H1 (cell line): ENCODE results near the gene SBNO1. TPM values are rescaled to one million over a fixed set of nuclear protein-coding genes. Genes with fewer than 3 reads are reported as not detected.

Experiments
- CTCF ChIA-PET: fragments of 300-600 bp; sonication (Branson Sonifier 250); formaldehyde crosslinking; loops from one replicate; lab custom pipeline; 2021; ENCODE audit not compliant: partially characterized antibody; lab: Charles Lee
- POLR2A ChIA-PET: fragments of 300-600 bp; sonication (Branson Sonifier 250); formaldehyde crosslinking; loops from one replicate; lab custom pipeline; 2021; ENCODE audit warnings: inconsistent platforms; ENCODE audit not compliant: partially characterized antibody; lab: Charles Lee
- DNase-seq, 2 experiments: peaks; one replicate each; pipeline versions ENCODE4 v3.0.0 to v3.0.0-alpha.2; 2010 to 2022; ENCODE audit warnings: low spot score in 2 of 2, low read depth in 1 of 2, mixed read lengths in 1 of 2
- FAIRE-seq: peaks from 2 replicates; lab custom pipeline; 2011; peaks lifted over from hg19 to GRCh38; lab: Jason Lieb, UNC
- H2AFZ ChIP-seq: 2 replicates; pipeline ENCODE4 v1.8.1; 2012; ENCODE audit warnings: low read length, inconsistent platforms
- H2AK5ac ChIP-seq: 2 replicates; pipeline ENCODE4 v1.6.1; 2013; ENCODE audit warnings: low read depth, low read length
- H2BK120ac ChIP-seq: replicated peaks from 2 replicates; pipeline ENCODE3; 2013; ENCODE audit warnings: low read depth, low read length, inconsistent platforms
- H2BK12ac ChIP-seq: 2 replicates; pipeline ENCODE4 v1.6.1; 2013; ENCODE audit warnings: low read depth, low read length
- H2BK15ac ChIP-seq: 2 replicates; pipeline ENCODE4 v1.6.1; 2013; ENCODE audit warnings: low read length
- H2BK20ac ChIP-seq: 2 replicates; pipeline ENCODE4 v1.6.1; 2013; ENCODE audit warnings: low read length
- H2BK5ac ChIP-seq: 2 replicates; pipeline ENCODE4 v1.6.1; 2013; ENCODE audit warnings: low read depth, low read length
- H3K14ac ChIP-seq: 2 replicates; pipeline ENCODE4 v1.6.1; 2013; ENCODE audit warnings: inconsistent platforms; ENCODE audit not compliant: insufficient read length
- H3K18ac ChIP-seq: 2 replicates; pipeline ENCODE4 v1.6.1; 2013; ENCODE audit warnings: low read length; ENCODE audit errors: extremely low read depth
- H3K23ac ChIP-seq: 2 replicates; pipeline ENCODE4 v1.6.1; 2013; ENCODE audit warnings: inconsistent platforms; ENCODE audit not compliant: insufficient read length
- H3K23me2 ChIP-seq: 2 replicates; pipeline ENCODE4 v1.6.1; 2013; ENCODE audit warnings: low read depth, low read length
- H3K27ac ChIP-seq: 2 replicates; pipeline ENCODE4 v1.6.1; 2011; ENCODE audit warnings: low read depth, low read length, inconsistent platforms
- H3K27me3 ChIP-seq, 4 experiments: replicated peaks in 1 of 4; 1 replicate in 1 of 4; 2 replicates in 3 of 4; pipeline versions ENCODE4 v1.6.1 to v1.8.1; 2011 to 2013; ENCODE audit warnings: low read length in 3 of 4, mild to moderate bottlenecking in 3 of 4, inconsistent platforms in 2 of 4, mixed read lengths in 2 of 4, moderate library complexity in 1 of 4; ENCODE audit not compliant: control insufficient read depth in 3 of 4, insufficient read depth in 3 of 4; ENCODE audit errors: extremely low read depth in 1 of 4
- H3K36me3 ChIP-seq, 4 experiments: 2 replicates each; pipeline versions ENCODE4 v1.6.1 to v1.8.1; 2011 to 2013; ENCODE audit warnings: mild to moderate bottlenecking in 4 of 4, low read length in 3 of 4, moderate library complexity in 2 of 4, control low read depth in 1 of 4, inconsistent platforms in 1 of 4; ENCODE audit not compliant: insufficient read depth in 4 of 4, control insufficient read depth in 2 of 4
- H3K4ac ChIP-seq: replicated peaks from 2 replicates; pipeline ENCODE3; 2013; ENCODE audit warnings: low read length, low read depth, mixed read lengths, inconsistent platforms; ENCODE audit not compliant: insufficient read length
- H3K4me1 ChIP-seq, 4 experiments: replicated peaks in 1 of 4; 1 replicate in 1 of 4; 2 replicates in 3 of 4; pipeline versions ENCODE4 v1.6.1 to v1.8.1; 2011 to 2013; ENCODE audit warnings: low read length in 3 of 4, inconsistent platforms in 2 of 4, mixed read lengths in 1 of 4; ENCODE audit not compliant: insufficient read depth in 4 of 4, control insufficient read depth in 3 of 4
- H3K4me2 ChIP-seq, 2 experiments: 2 replicates each; pipeline versions ENCODE4 v1.6.1 to v1.8.1; 2011 to 2013; ENCODE audit warnings: low read depth in 2 of 2, low read length in 2 of 2, control low read depth in 1 of 2, inconsistent platforms in 1 of 2, mild to moderate bottlenecking in 1 of 2; ENCODE audit not compliant: insufficient read depth in 1 of 2
- H3K4me3 ChIP-seq, 4 experiments: fragments of 200-600, 300-600 bp in 1 of 4; sonication (generic), shearing (Covaris generic), sonication (Bioruptor Twin) in 1 of 4; 2 replicates each; pipeline versions ENCODE4 v1.5.1 to v1.8.1; 2011 to 2016; ENCODE audit warnings: low read length in 4 of 4, low read depth in 3 of 4, control low read depth in 2 of 4, inconsistent platforms in 2 of 4, mild to moderate bottlenecking in 2 of 4, mixed read lengths in 1 of 4, moderate library complexity in 1 of 4; ENCODE audit not compliant: insufficient read depth in 2 of 4; ENCODE audit errors: extremely low read depth in 1 of 4
- H3K56ac ChIP-seq: replicated peaks from 2 replicates; pipeline ENCODE3; 2013; ENCODE audit warnings: low read depth, mild to moderate bottlenecking, mixed read lengths, low read length, inconsistent platforms; ENCODE audit not compliant: insufficient read length
- H3K79me1 ChIP-seq: 2 replicates; pipeline ENCODE4 v1.6.1; 2013; ENCODE audit warnings: low read depth, low read length, control low read depth
- H3K79me2 ChIP-seq, 2 experiments: 2 replicates each; pipeline versions ENCODE4 v1.6.1 to v1.8.1; 2012 to 2013; ENCODE audit warnings: low read length in 2 of 2, mild to moderate bottlenecking in 2 of 2, inconsistent platforms in 1 of 2; ENCODE audit not compliant: insufficient read depth in 2 of 2, control insufficient read depth in 1 of 2
- H3K9ac ChIP-seq, 4 experiments: replicated peaks in 1 of 4; 1 replicate in 1 of 4; 2 replicates in 3 of 4; pipeline versions ENCODE4 v1.6.1 to v1.8.1; 2011 to 2013; ENCODE audit warnings: low read depth in 3 of 4, low read length in 3 of 4, control low read depth in 2 of 4, mild to moderate bottlenecking in 2 of 4, moderate library complexity in 2 of 4, inconsistent platforms in 1 of 4; ENCODE audit errors: extremely low read depth in 1 of 4
- H3K9me3 ChIP-seq, 2 experiments: 2 replicates each; pipeline versions ENCODE4 v1.6.1 to v1.8.1; 2012 to 2013; ENCODE audit warnings: mild to moderate bottlenecking in 2 of 2, moderate library complexity in 2 of 2, control low read depth in 1 of 2, inconsistent platforms in 1 of 2, low read depth in 1 of 2, low read length in 1 of 2, mixed read lengths in 1 of 2; ENCODE audit not compliant: insufficient read depth in 2 of 2
- H4K20me1 ChIP-seq, 2 experiments: replicated peaks in 1 of 2; 2 replicates each; pipeline versions ENCODE3 to v1.8.1; 2011 to 2013; ENCODE audit warnings: inconsistent platforms in 2 of 2, low read length in 2 of 2, mild to moderate bottlenecking in 1 of 2; ENCODE audit not compliant: insufficient read depth in 2 of 2, control insufficient read depth in 1 of 2
- H4K5ac ChIP-seq: 2 replicates; pipeline ENCODE4 v1.6.1; 2013; ENCODE audit warnings: low read length, low read depth, mixed read lengths, inconsistent platforms; ENCODE audit not compliant: insufficient read length
- H4K8ac ChIP-seq: 2 replicates; pipeline ENCODE4 v1.8.0; 2013; ENCODE audit warnings: mild to moderate bottlenecking, moderate library complexity, low read length, inconsistent platforms; ENCODE audit not compliant: insufficient read depth; ENCODE audit errors: extremely low read depth
- H4K91ac ChIP-seq: replicated peaks from 2 replicates; pipeline ENCODE3; 2013; ENCODE audit warnings: low read length, mixed read lengths, inconsistent platforms; ENCODE audit not compliant: insufficient read length
- BACH1 ChIP-seq: IDR thresholded peaks from 2 replicates; pipeline ENCODE4 v1.6.1; 2012; ENCODE audit warnings: low read length, improper control_type of control experiment
- BCL11A ChIP-seq, 2 experiments: IDR thresholded peaks; one replicate each; pipeline ENCODE4 v1.6.1; 2011; ENCODE audit warnings: low read depth in 2 of 2, low read length in 2 of 2, mild to moderate bottlenecking in 2 of 2
- CHD1 ChIP-seq: IDR thresholded peaks from 2 replicates; pipeline ENCODE4 v1.6.1; 2012; ENCODE audit warnings: low read depth, low read length, improper control_type of control experiment
- JUND ChIP-seq: IDR thresholded peaks from 2 replicates; pipeline ENCODE4 v1.6.1; 2011; ENCODE audit warnings: mild to moderate bottlenecking, improper control_type of control experiment, low read length
- KDM1A ChIP-seq: fragments of 200-600, 300-600 bp; sonication (generic); IDR thresholded peaks from 2 replicates; pipeline ENCODE4 v1.7.1; 2016; ENCODE audit warnings: mild to moderate bottlenecking, low read length, borderline replicate concordance
- RBBP5 ChIP-seq: IDR thresholded peaks from 2 replicates; pipeline ENCODE4 v1.7.1; 2012; ENCODE audit warnings: low read depth, mild to moderate bottlenecking, inconsistent platforms, low read length, moderate library complexity, borderline replicate concordance
- SIRT6 ChIP-seq: IDR thresholded peaks from one replicate; pipeline ENCODE4 v1.7.1; 2012; ENCODE audit warnings: low read length, inconsistent platforms
- TAF1 ChIP-seq: IDR thresholded peaks from 2 replicates; pipeline ENCODE4 v1.6.1; 2011; ENCODE audit warnings: mild to moderate bottlenecking, low read depth, low read length
- TAF7 ChIP-seq: optimal IDR thresholded peaks from 2 replicates; pipeline ENCODE3; 2011; ENCODE audit warnings: low read depth, mild to moderate bottlenecking, inconsistent platforms, low read length, moderate library complexity, borderline replicate concordance
- TBP ChIP-seq: IDR thresholded peaks from 2 replicates; pipeline ENCODE4 v1.6.1; 2011; ENCODE audit warnings: low read depth, low read length, improper control_type of control experiment
- WGBS, 2 experiments: shearing (Covaris generic) in 1 of 2; methylation state at CpG; one replicate each; pipeline versions ENCODE4 v1.1.6 to v1.1.7; 2013 to 2015; ENCODE audit warnings: low lambda C conversion rate in 2 of 2, mixed read lengths in 2 of 2, inconsistent platforms in 1 of 2, low coverage in 1 of 2, missing lambda C conversion rate in 1 of 2; ENCODE audit not compliant: insufficient replicate concordance in 2 of 2, insufficient coverage in 1 of 2, insufficient read length in 1 of 2; ENCODE audit errors: extremely low coverage in 1 of 2, missing lambda C conversion rate in 1 of 2; 5-methylcytosine and 5-hydroxymethylcytosine counted together
- long read RNA-seq, 2 experiments: library from RNA in 1 of 2; library from capped mRNA in 1 of 2; stranded (forward); transcript quantifications; one replicate each; pipeline ENCODE4 v2.0.0, GENCODE V29; 2021; ENCODE audit warnings: inconsistent platforms in 1 of 2
- polyA minus RNA-seq, 3 experiments: library from RNA; depleted of rRNA, polyadenylated mRNA; stranded (reverse); fragments of >200 nt; gene quantifications; 1 replicate in 2 of 3; 2 replicates in 1 of 3; pipeline ENCODE4 v1.2.3, GENCODE V29; 2011
- polyA plus RNA-seq, 7 experiments: library from polyadenylated mRNA; depleted of rRNA in 3 of 7; stranded (reverse) in 5 of 7; unstranded in 2 of 7; fragments of >200 nt in 5 of 7; fragments of 200-250 nt in 2 of 7; gene quantifications; 1 replicate in 5 of 7; 2 replicates in 1 of 7; 4 replicates in 1 of 7; pipeline versions ENCODE4 v1.2.1 to v1.2.3, GENCODE V29; 2011 to 2013; ENCODE audit warnings: missing spikeins in 2 of 7, mixed read lengths in 2 of 7
- total RNA-seq: library from RNA; stranded (reverse); fragmentation: NEBNext Ultra II Directional; extraction: Animal tissue kit (Norgen Biotek cat#: 25700); gene quantifications from 2 replicates; pipeline ENCODE4 v1.2.1, GENCODE V29; 2021

The SBNO1 gene
- 53.6 and 57.7 TPM in 2 replicates for total RNA-seq
- polyA plus RNA-seq (2011; rRNA removed): 4.3 and 6.7 TPM in 2 replicates
- polyA plus RNA-seq (2011; cell fraction: cytosol; rRNA removed): 7.8 TPM
- polyA plus RNA-seq (2011; cell fraction: nucleus; rRNA removed): 4.8 TPM
- polyA plus RNA-seq (2012, experiment 1 of 2): 13.3 to 25.8 TPM (median 16.9 TPM) in 4 replicates
- 0.97 TPM for polyA plus RNA-seq (2012, experiment 2 of 2)
- 25.0 TPM for polyA plus RNA-seq (2013, experiment 1 of 2)
- polyA plus RNA-seq (2013, experiment 2 of 2): 25.7 TPM
- 31.3 and 36.2 TPM in 2 replicates for polyA minus RNA-seq (2011; rRNA and poly(A)+ RNA removed)
- polyA minus RNA-seq (2011; cell fraction: cytosol; rRNA and poly(A)+ RNA removed): 21.4 TPM
- polyA minus RNA-seq (2011; cell fraction: nucleus; rRNA and poly(A)+ RNA removed): 19.7 TPM
- long read RNA-seq, experiment 1, full-length matches to known transcripts: 1 of 16 reads
- long read RNA-seq, experiment 1, partial matches to known transcripts: 8 of 16 reads
- long read RNA-seq, experiment 1, other reads (novel, unspliced or antisense): 7 of 16 reads
- long read RNA-seq, experiment 2, partial matches to known transcripts: 35 of 49 reads
- long read RNA-seq, experiment 2, other reads (novel, unspliced or antisense): 14 of 49 reads

DNA sequence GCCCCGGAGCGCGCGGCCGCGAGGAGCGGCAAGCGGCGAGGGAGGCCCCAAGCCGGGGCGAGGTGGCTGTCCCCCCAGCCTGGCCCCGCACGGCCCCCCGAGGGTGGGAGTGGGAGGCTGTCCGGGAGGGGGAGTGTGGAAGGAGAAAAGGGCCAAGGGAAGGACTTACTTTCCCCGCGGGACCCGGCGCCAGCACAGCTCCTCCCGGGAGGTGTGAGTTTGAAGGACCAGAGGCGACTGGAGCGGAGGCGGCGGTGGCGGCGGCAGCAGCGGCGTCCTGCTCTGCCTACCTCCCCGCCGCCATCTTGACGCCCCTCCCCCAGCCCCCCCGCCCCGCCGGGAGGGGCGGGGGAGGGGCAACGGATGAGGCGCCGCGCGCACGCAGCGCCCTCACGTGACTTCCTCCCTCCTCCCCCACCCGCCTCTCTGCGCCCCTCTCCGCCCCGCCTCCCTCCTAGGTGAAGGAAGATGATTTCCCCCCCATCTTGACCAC is at the start of gene SBNO1:
TSS of gene SBNO1 (minus strand) at position 316 of the 493 bp plus-strand sequence. CDS start 14,406 bp downstream, outside the sequence.
- H4K8ac ChIP-seq: peak within 1 kb of the TSS; percentile 99; the same call in 1 of the 2 replicates
- H3K9ac ChIP-seq: peak within 1 kb of the TSS; percentile 84 to 94 (median 86)
- H2BK5ac ChIP-seq: peak within 1 kb of the TSS; percentile 96
- peak within 1 kb of the TSS; percentile 95 for H3K56ac ChIP-seq
- no peaks in the 10 kb centered on the region for H3K36me3 ChIP-seq
- H3K4me2 ChIP-seq: peak within 1 kb of the TSS; percentile 81 to 83
- H2BK12ac ChIP-seq: no peak within 1 kb of the TSS
- WGBS, 2 experiments: 0% methylated on average over 16 of the region's 47 CpGs; no CpG with 5 or more reads in 1 of the 2 experiments
- no peaks in the 10 kb centered on the region for H3K79me1 ChIP-seq
- peak within 1 kb of the TSS; percentile 85 for H3K4ac ChIP-seq
- no peak within 1 kb of the TSS for H2BK20ac ChIP-seq
- H3K79me2 ChIP-seq: peaks cover 33 to 49% of the 10 kb centered on the region in 2 experiments
- ChIA-PET POLR2A (interaction anchor here (0.6 to 5.5 kb wide), 18 partner anchors 9 to 348 kb away, joined by 3 to 69 read pairs (median 4); partner anchors contain the start of genes ATP6V0A2, KMT5A, MPHOSPH9 and MTRFR), CTCF (interaction anchor here (0.6 to 1.7 kb wide), 9 partner anchors 10 to 181 kb away, joined by 3 to 9 read pairs (median 4); partner anchors contain the start of gene KMT5A)
- H3K4me1 ChIP-seq: peaks cover 0 to 2% (median 0%) of the 10 kb centered on the region in 4 experiments; a peak in 1 of 7 replicates
- no peaks in the 10 kb centered on the region for H3K27me3 ChIP-seq
- H2AK5ac ChIP-seq: no peak within 1 kb of the TSS
- no peak within 1 kb of the TSS for H3K23ac ChIP-seq
- FAIRE-seq (no peak), DNase-seq (peak in 1 of 2 experiments; percentile 60)
- peak within 1 kb of the TSS; percentile 99 for H4K5ac ChIP-seq
- H3K23me2 ChIP-seq: peaks cover 4% of the 10 kb centered on the region
- H3K18ac ChIP-seq: peak within 1 kb of the TSS; percentile 83
- H3K4me3 ChIP-seq: peak within 1 kb of the TSS; percentile 85 to 92 (median 90)
- peak within 1 kb of the TSS; percentile 91 for H4K91ac ChIP-seq
- H3K14ac ChIP-seq: no peak within 1 kb of the TSS
- H2BK120ac ChIP-seq: peak within 1 kb of the TSS; percentile 2
- H2AFZ ChIP-seq: peak within 1 kb of the TSS; percentile 52
- peaks cover 3 to 7% of the 10 kb centered on the region in 2 experiments for H4K20me1 ChIP-seq
- peak within 1 kb of the TSS; percentile 65; the same call in 1 of the 2 replicates for H2BK15ac ChIP-seq
- H3K27ac ChIP-seq: peak within 1 kb of the TSS; percentile 83
- H3K9me3 ChIP-seq: no peaks in the 10 kb centered on the region
- TF ChIP-seq BACH1 (no peak), TAF7 (peak; percentile 68), TBP (peak; percentile 69; the same call in 1 of the 2 replicates), SIRT6 (no peak), CHD1 (no peak), KDM1A (no peak), JUND (no peak), TAF1 (peak; percentile 96), RBBP5 (peak; percentile 86; the same call in 1 of the 2 replicates), BCL11A (IDR thresholded peaks at IDR 0.05; ENCODE audit: low read depth in 2 of 2, low read length in 2 of 2) (no peak)
